ENCODE data around the gene MACROD1. TPM values are rescaled to one million over a fixed set of nuclear protein-coding genes. Genes with fewer than 3 reads are reported as not detected.

The MACROD1 gene
- total and polyA plus RNA-seq, 5 donors from 2014 or later = 5.3 to 12.7 (median 6.5) TPM

- Histone ChIP-seq H3K4me3 (ENCODE audit: low read depth, low read length) (no peak overlapping the region), H3K9me3 (ENCODE audit: control insufficient read depth in 2 of 2, low read length in 2 of 2) (no peaks in the 10 kb centered on the region), H3K4me1 (ENCODE audit: control insufficient read depth, insufficient read depth, low read length, poor library complexity, severe bottlenecking) (no peaks in the 10 kb centered on the region), H3K36me3 (ENCODE audit: control insufficient read depth, insufficient read depth, low read length) (no peaks in the 10 kb centered on the region), H3K27me3 (ENCODE audit: control insufficient read depth, insufficient read depth, low read length) (no peaks in the 10 kb centered on the region), H3K27ac (ENCODE audit: insufficient read depth, low read length, poor library complexity, severe bottlenecking) (no peak overlapping the region)
- DNase-seq (no peak), ATAC-seq (ENCODE audit: low read depth in 2 of 2) (no peak)
- Mint-ChIP-seq H3K27me3 (no peaks in the 10 kb centered on the region), H3K4me1 (no peaks in the 10 kb centered on the region), H3K9me3 (no peaks in the 10 kb centered on the region), H3K27ac (no peak overlapping the region), H3K4me3 (no peak overlapping the region), H3K36me3 (no peaks in the 10 kb centered on the region)
These were observed 79.4 kb downstream of the MACROD1 start for GRCh38 chr11:64086258-64087123.

- Histone ChIP-seq H3K9me3 (ENCODE audit: control insufficient read depth in 2 of 2, low read length in 2 of 2) (no peaks in the 10 kb centered on the region), H3K4me3 (ENCODE audit: low read depth, low read length) (no peak overlapping the region), H3K36me3 (ENCODE audit: control insufficient read depth, insufficient read depth, low read length) (no peaks in the 10 kb centered on the region), H3K27me3 (ENCODE audit: control insufficient read depth, insufficient read depth, low read length) (no peaks in the 10 kb centered on the region), H3K27ac (ENCODE audit: insufficient read depth, low read length, poor library complexity, severe bottlenecking) (no peak overlapping the region), H3K4me1 (ENCODE audit: control insufficient read depth, insufficient read depth, low read length, poor library complexity, severe bottlenecking) (no peaks in the 10 kb centered on the region)
- Mint-ChIP-seq H3K4me1 (no peaks in the 10 kb centered on the region), H3K27ac (no peak overlapping the region), H3K9me3 (no peaks in the 10 kb centered on the region), H3K4me3 (no peak overlapping the region), H3K27me3 (peaks cover 4% of the 10 kb centered on the region), H3K36me3 (no peaks in the 10 kb centered on the region)
- no peak for DNase-seq
- no peak for ATAC-seq (ENCODE audit: low read depth in 2 of 2)
These were observed 80.0 kb downstream of the MACROD1 start for GRCh38 chr11:64085906-64086257.

GRCh38 chr11:64084951-64085710, 80.8 kb downstream of the MACROD1 start:
- H3K27me3 Mint-ChIP-seq = peaks cover 4% of the 10 kb centered on the region
- no peaks in the 10 kb centered on the region for H3K9me3 Mint-ChIP-seq

GRCh38 chr11:64084146-64084950, 81.6 kb downstream of the MACROD1 start:
- ATAC-seq (ENCODE audit: low read depth in 2 of 2) (no peak), DNase-seq (no peak)
- Mint-ChIP-seq H3K27ac (no peak overlapping the region), H3K4me1 (no peaks in the 10 kb centered on the region), H3K4me3 (no peak overlapping the region), H3K27me3 (peaks cover 4% of the 10 kb centered on the region), H3K36me3 (no peaks in the 10 kb centered on the region), H3K9me3 (no peaks in the 10 kb centered on the region)
- H3K36me3 ChIP-seq (ENCODE audit: control insufficient read depth, insufficient read depth, low read length) = no peaks in the 10 kb centered on the region
- H3K4me3 ChIP-seq (ENCODE audit: low read depth, low read length) = no peak overlapping the region
- H3K9me3 ChIP-seq (ENCODE audit: control insufficient read depth in 2 of 2, low read length in 2 of 2) = no peaks in the 10 kb centered on the region
- no peaks in the 10 kb centered on the region for H3K4me1 ChIP-seq (ENCODE audit: control insufficient read depth, insufficient read depth, low read length, poor library complexity, severe bottlenecking)
- no peak overlapping the region for H3K27ac ChIP-seq (ENCODE audit: insufficient read depth, low read length, poor library complexity, severe bottlenecking)
- no peaks in the 10 kb centered on the region for H3K27me3 ChIP-seq (ENCODE audit: control insufficient read depth, insufficient read depth, low read length)

More at GRCh38 chr11:64084951-64085710, 80.8 kb downstream of the MACROD1 start:
- H3K36me3 Mint-ChIP-seq = no peaks in the 10 kb centered on the region
- H3K36me3 ChIP-seq (ENCODE audit: control insufficient read depth, insufficient read depth, low read length) = no peaks in the 10 kb centered on the region
- H3K27ac Mint-ChIP-seq = no peak overlapping the region
- H3K4me3 Mint-ChIP-seq = no peak overlapping the region
- ATAC-seq (ENCODE audit: low read depth in 2 of 2) (no peak), DNase-seq (no peak)
- no peak overlapping the region for H3K27ac ChIP-seq (ENCODE audit: insufficient read depth, low read length, poor library complexity, severe bottlenecking)
- no peaks in the 10 kb centered on the region for H3K4me1 Mint-ChIP-seq
- H3K27me3 ChIP-seq (ENCODE audit: control insufficient read depth, insufficient read depth, low read length) = no peaks in the 10 kb centered on the region
- H3K9me3 ChIP-seq (ENCODE audit: control insufficient read depth in 2 of 2, low read length in 2 of 2) = no peaks in the 10 kb centered on the region
- H3K4me1 ChIP-seq (ENCODE audit: control insufficient read depth, insufficient read depth, low read length, poor library complexity, severe bottlenecking) = no peaks in the 10 kb centered on the region
- H3K4me3 ChIP-seq (ENCODE audit: low read depth, low read length) = no peak overlapping the region

GRCh38 chr11:64083398-64084080, 82.4 kb downstream of the MACROD1 start:
- Histone ChIP-seq H3K4me1 (ENCODE audit: control insufficient read depth, insufficient read depth, low read length, poor library complexity, severe bottlenecking) (no peaks in the 10 kb centered on the region), H3K27ac (ENCODE audit: insufficient read depth, low read length, poor library complexity, severe bottlenecking) (no peak overlapping the region), H3K36me3 (ENCODE audit: control insufficient read depth, insufficient read depth, low read length) (no peaks in the 10 kb centered on the region), H3K27me3 (ENCODE audit: control insufficient read depth, insufficient read depth, low read length) (no peaks in the 10 kb centered on the region), H3K9me3 (ENCODE audit: control insufficient read depth in 2 of 2, low read length in 2 of 2) (no peaks in the 10 kb centered on the region), H3K4me3 (ENCODE audit: low read depth, low read length) (no peak overlapping the region)
- Mint-ChIP-seq H3K4me1 (no peaks in the 10 kb centered on the region), H3K27me3 (peaks cover 4% of the 10 kb centered on the region), H3K27ac (peak overlapping the region in 1 of 3 donors; percentile 38), H3K9me3 (no peaks in the 10 kb centered on the region), H3K36me3 (no peaks in the 10 kb centered on the region), H3K4me3 (no peak overlapping the region)
- no peak for DNase-seq
- ATAC-seq (ENCODE audit: low read depth in 2 of 2) = no peak

- H3K4me1 Mint-ChIP-seq = no peaks in the 10 kb centered on the region
- Histone ChIP-seq H3K4me1 (ENCODE audit: control insufficient read depth, insufficient read depth, low read length, poor library complexity, severe bottlenecking) (no peaks in the 10 kb centered on the region), H3K9me3 (ENCODE audit: control insufficient read depth in 2 of 2, low read length in 2 of 2) (no peaks in the 10 kb centered on the region), H3K4me3 (ENCODE audit: low read depth, low read length) (no peak overlapping the region), H3K27ac (ENCODE audit: insufficient read depth, low read length, poor library complexity, severe bottlenecking) (no peak overlapping the region), H3K36me3 (ENCODE audit: control insufficient read depth, insufficient read depth, low read length) (no peaks in the 10 kb centered on the region), H3K27me3 (ENCODE audit: control insufficient read depth, insufficient read depth, low read length) (no peaks in the 10 kb centered on the region)
- DNase-seq (no peak), ATAC-seq (ENCODE audit: low read depth in 2 of 2) (no peak)
- H3K9me3 Mint-ChIP-seq = no peaks in the 10 kb centered on the region
- H3K27ac Mint-ChIP-seq = no peak overlapping the region
- H3K36me3 Mint-ChIP-seq = no peaks in the 10 kb centered on the region
- H3K27me3 Mint-ChIP-seq = peaks cover 4% of the 10 kb centered on the region
- H3K4me3 Mint-ChIP-seq = no peak overlapping the region
These were observed 84.0 kb downstream of the MACROD1 start for GRCh38 chr11:64081745-64082442.

- ATAC-seq (ENCODE audit: low read depth in 2 of 2) (no peak), DNase-seq (no peak)
- no peaks in the 10 kb centered on the region for H3K4me1 Mint-ChIP-seq
- Histone ChIP-seq H3K36me3 (ENCODE audit: control insufficient read depth, insufficient read depth, low read length) (no peaks in the 10 kb centered on the region), H3K4me1 (ENCODE audit: control insufficient read depth, insufficient read depth, low read length, poor library complexity, severe bottlenecking) (no peaks in the 10 kb centered on the region), H3K27ac (ENCODE audit: insufficient read depth, low read length, poor library complexity, severe bottlenecking) (no peak overlapping the region), H3K27me3 (ENCODE audit: control insufficient read depth, insufficient read depth, low read length) (no peaks in the 10 kb centered on the region), H3K9me3 (ENCODE audit: control insufficient read depth in 2 of 2, low read length in 2 of 2) (no peaks in the 10 kb centered on the region), H3K4me3 (ENCODE audit: low read depth, low read length) (no peak overlapping the region)
- no peaks in the 10 kb centered on the region for H3K9me3 Mint-ChIP-seq
- peaks cover 4% of the 10 kb centered on the region for H3K27me3 Mint-ChIP-seq
- no peaks in the 10 kb centered on the region for H3K36me3 Mint-ChIP-seq
- H3K27ac Mint-ChIP-seq = no peak overlapping the region
- H3K4me3 Mint-ChIP-seq = no peak overlapping the region
These were observed 85.5 kb downstream of the MACROD1 start for GRCh38 chr11:64080390-64080789.

Data from CD4-positive, CD25-positive, alpha-beta regulatory T cell (primary cell).